ENCODE results near the gene COL6A6. TPM values are rescaled to one million over a fixed set of nuclear protein-coding genes. Genes with fewer than 3 reads are reported as not detected.

COL6A6 gene
- total and polyA plus RNA-seq, 2 experiments from 2014 or later, result 0.07 to 0.10 TPM

DNA sequence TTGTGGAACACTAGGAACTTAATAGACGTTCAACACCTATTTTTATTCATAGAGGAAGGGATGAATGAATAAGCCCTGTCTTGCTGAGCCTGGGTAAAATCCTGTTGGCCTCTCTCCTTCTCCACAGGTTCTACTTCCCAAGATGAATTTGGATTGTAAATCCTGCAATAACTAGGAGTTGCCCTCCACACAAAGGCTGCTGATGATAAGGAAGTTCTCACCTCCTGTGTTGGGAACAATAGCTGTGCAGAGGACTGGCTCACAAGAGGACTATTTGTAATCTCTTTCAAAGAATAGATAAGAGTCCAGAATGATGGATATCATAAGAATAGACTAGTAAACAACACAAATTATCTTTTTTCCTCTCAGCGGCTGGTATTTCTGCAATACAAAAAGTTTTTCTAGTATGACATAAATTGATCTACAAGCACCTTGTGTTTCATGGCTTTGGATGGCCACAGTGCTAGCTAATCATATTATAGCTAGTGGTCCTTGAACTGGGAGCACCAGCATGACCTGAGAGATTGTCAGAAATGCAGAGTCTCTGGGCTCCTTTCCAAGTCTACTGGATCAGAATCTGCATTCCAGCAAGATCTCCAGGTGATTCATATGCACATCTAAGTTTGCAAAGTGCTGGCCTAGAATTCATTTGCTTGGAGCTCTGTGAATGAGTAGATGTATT, 28.1 kb upstream of the COL6A6 start (continued):
- TF ChIP-seq, protein P1, sequence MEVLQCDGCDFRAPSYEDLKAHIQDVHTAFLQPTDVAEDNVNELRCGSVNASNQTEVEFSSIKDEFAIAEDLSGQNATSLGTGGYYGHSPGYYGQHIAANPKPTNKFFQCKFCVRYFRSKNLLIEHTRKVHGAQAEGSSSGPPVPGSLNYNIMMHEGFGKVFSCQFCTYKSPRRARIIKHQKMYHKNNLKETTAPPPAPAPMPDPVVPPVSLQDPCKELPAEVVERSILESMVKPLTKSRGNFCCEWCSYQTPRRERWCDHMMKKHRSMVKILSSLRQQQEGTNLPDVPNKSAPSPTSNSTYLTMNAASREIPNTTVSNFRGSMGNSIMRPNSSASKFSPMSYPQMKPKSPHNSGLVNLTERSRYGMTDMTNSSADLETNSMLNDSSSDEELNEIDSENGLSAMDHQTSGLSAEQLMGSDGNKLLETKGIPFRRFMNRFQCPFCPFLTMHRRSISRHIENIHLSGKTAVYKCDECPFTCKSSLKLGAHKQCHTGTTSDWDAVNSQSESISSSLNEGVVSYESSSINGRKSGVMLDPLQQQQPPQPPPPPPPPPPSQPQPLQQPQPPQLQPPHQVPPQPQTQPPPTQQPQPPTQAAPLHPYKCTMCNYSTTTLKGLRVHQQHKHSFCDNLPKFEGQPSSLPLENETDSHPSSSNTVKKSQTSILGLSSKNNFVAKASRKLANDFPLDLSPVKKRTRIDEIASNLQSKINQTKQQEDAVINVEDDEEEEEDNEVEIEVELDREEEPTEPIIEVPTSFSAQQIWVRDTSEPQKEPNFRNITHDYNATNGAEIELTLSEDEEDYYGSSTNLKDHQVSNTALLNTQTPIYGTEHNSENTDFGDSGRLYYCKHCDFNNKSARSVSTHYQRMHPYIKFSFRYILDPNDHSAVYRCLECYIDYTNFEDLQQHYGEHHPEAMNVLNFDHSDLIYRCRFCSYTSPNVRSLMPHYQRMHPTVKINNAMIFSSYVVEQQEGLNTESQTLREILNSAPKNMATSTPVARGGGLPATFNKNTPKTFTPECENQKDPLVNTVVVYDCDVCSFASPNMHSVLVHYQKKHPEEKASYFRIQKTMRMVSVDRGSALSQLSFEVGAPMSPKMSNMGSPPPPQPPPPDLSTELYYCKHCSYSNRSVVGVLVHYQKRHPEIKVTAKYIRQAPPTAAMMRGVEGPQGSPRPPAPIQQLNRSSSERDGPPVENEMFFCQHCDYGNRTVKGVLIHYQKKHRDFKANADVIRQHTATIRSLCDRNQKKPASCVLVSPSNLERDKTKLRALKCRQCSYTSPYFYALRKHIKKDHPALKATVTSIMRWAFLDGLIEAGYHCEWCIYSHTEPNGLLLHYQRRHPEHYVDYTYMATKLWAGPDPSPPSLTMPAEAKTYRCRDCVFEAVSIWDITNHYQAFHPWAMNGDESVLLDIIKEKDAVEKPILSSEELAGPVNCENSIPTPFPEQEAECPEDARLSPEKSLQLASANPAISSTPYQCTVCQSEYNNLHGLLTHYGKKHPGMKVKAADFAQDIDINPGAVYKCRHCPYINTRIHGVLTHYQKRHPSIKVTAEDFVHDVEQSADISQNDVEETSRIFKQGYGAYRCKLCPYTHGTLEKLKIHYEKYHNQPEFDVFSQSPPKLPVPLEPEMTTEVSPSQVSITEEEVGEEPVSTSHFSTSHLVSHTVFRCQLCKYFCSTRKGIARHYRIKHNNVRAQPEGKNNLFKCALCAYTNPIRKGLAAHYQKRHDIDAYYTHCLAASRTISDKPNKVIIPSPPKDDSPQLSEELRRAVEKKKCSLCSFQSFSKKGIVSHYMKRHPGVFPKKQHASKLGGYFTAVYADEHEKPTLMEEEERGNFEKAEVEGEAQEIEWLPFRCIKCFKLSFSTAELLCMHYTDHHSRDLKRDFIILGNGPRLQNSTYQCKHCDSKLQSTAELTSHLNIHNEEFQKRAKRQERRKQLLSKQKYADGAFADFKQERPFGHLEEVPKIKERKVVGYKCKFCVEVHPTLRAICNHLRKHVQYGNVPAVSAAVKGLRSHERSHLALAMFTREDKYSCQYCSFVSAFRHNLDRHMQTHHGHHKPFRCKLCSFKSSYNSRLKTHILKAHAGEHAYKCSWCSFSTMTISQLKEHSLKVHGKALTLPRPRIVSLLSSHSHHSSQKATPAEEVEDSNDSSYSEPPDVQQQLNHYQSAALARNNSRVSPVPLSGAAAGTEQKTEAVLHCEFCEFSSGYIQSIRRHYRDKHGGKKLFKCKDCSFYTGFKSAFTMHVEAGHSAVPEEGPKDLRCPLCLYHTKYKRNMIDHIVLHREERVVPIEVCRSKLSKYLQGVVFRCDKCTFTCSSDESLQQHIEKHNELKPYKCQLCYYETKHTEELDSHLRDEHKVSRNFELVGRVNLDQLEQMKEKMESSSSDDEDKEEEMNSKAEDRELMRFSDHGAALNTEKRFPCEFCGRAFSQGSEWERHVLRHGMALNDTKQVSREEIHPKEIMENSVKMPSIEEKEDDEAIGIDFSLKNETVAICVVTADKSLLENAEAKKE (CRISPR knock-in tag; IDR thresholded peaks at IDR 0.05), result no peak
- TF ChIP-seq STAT1 (IDR thresholded peaks at IDR 0.05; ENCODE audit: unreplicated experiment) (no peak), POLR2AphosphoS5 (IDR thresholded peaks at IDR 0.05; ENCODE audit: low read depth) (no peak), EZH2 (IDR thresholded peaks at IDR 0.05; ENCODE audit: low read depth, unreplicated experiment) (no peak)
- TF ChIP-seq, protein P2, sequence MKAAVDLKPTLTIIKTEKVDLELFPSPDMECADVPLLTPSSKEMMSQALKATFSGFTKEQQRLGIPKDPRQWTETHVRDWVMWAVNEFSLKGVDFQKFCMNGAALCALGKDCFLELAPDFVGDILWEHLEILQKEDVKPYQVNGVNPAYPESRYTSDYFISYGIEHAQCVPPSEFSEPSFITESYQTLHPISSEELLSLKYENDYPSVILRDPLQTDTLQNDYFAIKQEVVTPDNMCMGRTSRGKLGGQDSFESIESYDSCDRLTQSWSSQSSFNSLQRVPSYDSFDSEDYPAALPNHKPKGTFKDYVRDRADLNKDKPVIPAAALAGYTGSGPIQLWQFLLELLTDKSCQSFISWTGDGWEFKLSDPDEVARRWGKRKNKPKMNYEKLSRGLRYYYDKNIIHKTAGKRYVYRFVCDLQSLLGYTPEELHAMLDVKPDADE (IDR thresholded peaks at IDR 0.05), result no peak

DNA sequence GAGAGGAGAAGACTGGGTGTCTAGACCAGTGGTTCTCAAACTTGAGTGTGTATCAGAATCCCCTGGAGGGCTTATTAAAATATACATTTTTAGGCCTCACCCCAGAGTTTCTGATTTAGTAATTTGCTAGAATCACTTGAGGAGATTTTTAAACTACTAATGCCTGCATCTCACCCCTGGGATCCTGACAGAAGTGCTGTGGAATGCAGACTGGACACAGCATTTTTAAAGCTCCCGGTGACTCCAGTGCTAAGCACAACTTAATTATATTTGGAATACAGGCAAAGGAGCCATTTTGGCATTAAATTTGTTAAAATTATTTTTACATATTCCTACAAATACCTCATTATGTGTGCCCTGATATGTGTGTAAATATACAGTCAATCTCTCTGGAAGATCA, 26.7 kb upstream of the COL6A6 start:
- Histone ChIP-seq H2AFZ (no peak overlapping the region), H3K9me2 (ENCODE audit: insufficient read depth) (no peaks in the 10 kb centered on the region), H3K36me3 (ENCODE audit: insufficient read depth) (no peaks in the 10 kb centered on the region), H3K4me3 (no peak overlapping the region), H4K20me1 (replicated peaks; ENCODE audit: insufficient read depth) (no peaks in the 10 kb centered on the region), H3K4me1 (ENCODE audit: insufficient read depth) (no peaks in the 10 kb centered on the region), H3K27ac (ENCODE audit: low read depth) (no peak overlapping the region), H3F3A (replicated peaks; ENCODE audit: low read depth) (no peaks in the 10 kb centered on the region), H3K4me2 (no peak overlapping the region), H3K27me3 (ENCODE audit: insufficient read depth) (no peaks in the 10 kb centered on the region), H3K79me2 (replicated peaks; ENCODE audit: insufficient read depth) (no peaks in the 10 kb centered on the region)
- no peaks in the 10 kb centered on the region for H3K9me3 Mint-ChIP-seq
- H3K4me1 Mint-ChIP-seq, result peaks cover 5% of the 10 kb centered on the region; the same call in 2 of the 3 replicates
- ATAC-seq (no peak), DNase-seq (ENCODE audit: low spot score) (no peak)
- H3K36me3 Mint-ChIP-seq (ENCODE audit: low read depth), result no peaks in the 10 kb centered on the region
- H3K27ac Mint-ChIP-seq, result no peak overlapping the region
- H3K27me3 Mint-ChIP-seq (ENCODE audit: insufficient read depth, low read depth, poor library complexity), result no peaks in the 10 kb centered on the region
- H3K4me3 Mint-ChIP-seq, result no peak overlapping the region
- TF ChIP-seq, protein P1 (CRISPR knock-in tag; IDR thresholded peaks at IDR 0.05), result no peak
- TF ChIP-seq POLR2AphosphoS5 (IDR thresholded peaks at IDR 0.05; ENCODE audit: low read depth), result no peak
- TF ChIP-seq, protein P2 (IDR thresholded peaks at IDR 0.05), result no peak
- no peak for TF ChIP-seq EZH2 (IDR thresholded peaks at IDR 0.05; ENCODE audit: low read depth, unreplicated experiment)
- no peak for TF ChIP-seq NANOG (IDR thresholded peaks at IDR 0.05; ENCODE audit: borderline replicate concordance)
